HG03064 (cell line): Measurements from ENCODE around the gene MT1F.
"Not testable (repeated sequence)": the region's sequence is repeated elsewhere in the genome, so short reads cannot be mapped to it uniquely, and the experiment has no call there.

Experiments
- ATAC-seq: cut with Tn5 transposase; IDR thresholded peaks from one replicate; pipeline ENCODE4 v1.9.1; 2021; ENCODE audit warnings: low read depth; ENCODE audit not compliant: unreplicated experiment

The MT1F gene

GRCh38 chr16:56641166-56641565, 16.6 kb upstream of the MT1F start:
- no peak for ATAC-seq

GRCh38 chr16:56643080-56643778, 14.5 kb upstream of the MT1F start:
- no peak for ATAC-seq

GRCh38 chr16:56643833-56644232, 13.9 kb upstream of the MT1F start:
- ATAC-seq: no peak

GRCh38 chr16:56645311-56645710, 12.4 kb upstream of the MT1F start:
- no peak for ATAC-seq

GRCh38 chr16:56645838-56646237, 11.9 kb upstream of the MT1F start:
- no peak for ATAC-seq

- no peak for ATAC-seq
Measured at GRCh38 chr16:56647641-56648431, 9.9 kb upstream of the MT1F start.

GRCh38 chr16:56649271-56649670, 8.5 kb upstream of the MT1F start:
- ATAC-seq: no peak

- no peak for ATAC-seq
Measured at GRCh38 chr16:56649820-56650219, 7.9 kb upstream of the MT1F start.

GRCh38 chr16:56651586-56651985, 6.2 kb upstream of the MT1F start, which contains the start of gene MT1B:
Gene MT1B (plus strand): TSS chr16:56651886. CDS start chr16:56651954, 68 bp downstream.
- ATAC-seq: no peak

GRCh38 chr16:56652600-56652999, 5.2 kb upstream of the MT1F start:
- ATAC-seq: no peak

- ATAC-seq: no peak
Measured at GRCh38 chr16:56653218-56653617, 4.5 kb upstream of the MT1F start.

GRCh38 chr16:56658327-56658875, 642 bp downstream of the MT1F start:
- no peak for ATAC-seq

GRCh38 chr16:56662357-56663354, 4.9 kb downstream of the MT1F start:
- no peak for ATAC-seq

- ATAC-seq: no peak
Measured at GRCh38 chr16:56664506-56664905, 6.7 kb downstream of the MT1F start.

- ATAC-seq: not testable (repeated sequence)
Measured at GRCh38 chr16:56665286-56666261, 7.8 kb downstream of the MT1F start.

- no peak for ATAC-seq
Measured at GRCh38 chr16:56667581-56668571, 10.1 kb downstream of the MT1F start, which contains the start of gene MT1G. Gene MT1G (minus strand): TSS chr16:56668065. CDS start chr16:56667993, 72 bp downstream.

GRCh38 chr16:56669005-56669839, 11.5 kb downstream of the MT1F start, which contains the start of gene MT1H:
Gene MT1H (plus strand): TSS chr16:56669814. CDS start chr16:56669885, 71 bp downstream.
- no peak for ATAC-seq
